HepG2 (cell line): Measurements from ENCODE around the gene PRH2. TPM values are rescaled to one million over a fixed set of nuclear protein-coding genes. Genes with fewer than 3 reads are reported as not detected.

ENCODE experiments used
- ATAC-seq: fragments of 200-7000 bp; cut with Tn5 transposase; 3 replicates; pipeline ENCODE4 v1.9.1; 2020; ENCODE audit warnings: mild to moderate bottlenecking, moderate library complexity
- BruUV-seq: library from RNA; stranded (reverse); fragments of 400-500 nt; replicated peaks from 2 replicates; lab custom pipeline; 2021; lab: Mats Ljungman, UMichigan
- CTCF ChIA-PET: fragments of 300-600 bp; formaldehyde crosslinking; extraction: SDS; loops from one replicate; lab custom pipeline; 2021; ENCODE audit warnings: low total read pairs, inconsistent platforms, low intra/inter-chr PET ratio; lab: Yijun Ruan, JAX
- POLR2A ChIA-PET: fragments of 350-600 bp; sonication (Branson Sonifier 250); formaldehyde crosslinking; loops from one replicate; lab custom pipeline; 2020; ENCODE audit warnings: antibody characterized with exemption, inconsistent platforms; lab: Yijun Ruan, JAX
- DNase-seq: peaks from one replicate; pipeline ENCODE4 v3.0.0-alpha.2; 2015; ENCODE audit warnings: low spot score
- FAIRE-seq: peaks from 3 replicates; lab custom pipeline; 2011; peaks lifted over from hg19 to GRCh38; lab: Jason Lieb, UNC
- H2AFZ ChIP-seq: one replicate; pipeline ENCODE4 v1.6.1; 2011; ENCODE audit warnings: low read length, inconsistent platforms
- H3K27ac ChIP-seq: fragments of 300-600 bp; 3 replicates; pipeline ENCODE4 v1.8.0; 2011; ENCODE audit warnings: mixed run types, mild to moderate bottlenecking, mixed read lengths, low read length, inconsistent platforms; ENCODE audit not compliant: insufficient read depth; ENCODE audit errors: extremely low read length
- H3K27me3 ChIP-seq, 2 experiments: fragments of 200-600 bp in 1 of 2; 2 replicates in 1 of 2; 3 replicates in 1 of 2; pipeline versions ENCODE4 v1.6.0 to v1.8.0; 2011; ENCODE audit warnings: low read length in 2 of 2, mild to moderate bottlenecking in 2 of 2, moderate library complexity in 2 of 2, inconsistent platforms in 1 of 2; ENCODE audit not compliant: insufficient read depth in 2 of 2, control insufficient read depth in 1 of 2
- H3K36me3 ChIP-seq, 2 experiments: fragments of 200-600 bp in 1 of 2; replicated peaks in 1 of 2; 2 replicates in 1 of 2; 3 replicates in 1 of 2; pipeline versions ENCODE4 v1.5.1 to v1.8.0; 2011; ENCODE audit warnings: low read length in 2 of 2, inconsistent platforms in 1 of 2; ENCODE audit not compliant: insufficient read depth in 2 of 2, control insufficient read depth in 1 of 2
- H3K4me1 ChIP-seq: 2 replicates; pipeline ENCODE4 v1.5.1; 2012; ENCODE audit warnings: low read length, inconsistent platforms; ENCODE audit not compliant: insufficient read depth
- H3K4me2 ChIP-seq: 2 replicates; pipeline ENCODE4 v1.6.0; 2011; ENCODE audit warnings: low read depth, low read length, inconsistent platforms
- H3K4me3 ChIP-seq, 3 experiments: fragments of 200-600 bp in 1 of 3; sonication (generic), shearing (Covaris generic) in 1 of 3; replicated peaks in 1 of 3; 2 replicates each; pipeline ENCODE4 v1.5.1; 2011 to 2016; ENCODE audit warnings: low read length in 3 of 3, inconsistent platforms in 2 of 3, low read depth in 2 of 3, mild to moderate bottlenecking in 2 of 3, control low read depth in 1 of 3, mixed read lengths in 1 of 3; ENCODE audit not compliant: insufficient read depth in 1 of 3
- H3K79me2 ChIP-seq: one replicate; pipeline ENCODE4 v1.6.1; 2011; ENCODE audit warnings: low read length, inconsistent platforms; ENCODE audit not compliant: insufficient read depth
- H3K9ac ChIP-seq: 2 replicates; pipeline ENCODE4 v1.6.0; 2011; ENCODE audit warnings: mild to moderate bottlenecking, low read depth, low read length, inconsistent platforms; ENCODE audit not compliant: insufficient read depth
- H3K9me3 ChIP-seq: 2 replicates; pipeline ENCODE4 v1.5.1; 2012; ENCODE audit warnings: mild to moderate bottlenecking, low read length
- H4K20me1 ChIP-seq: 2 replicates; pipeline ENCODE4 v1.6.0; 2011; ENCODE audit warnings: inconsistent platforms, mild to moderate bottlenecking, low read length, moderate library complexity; ENCODE audit not compliant: insufficient read depth
- GZF1 ChIP-seq: sonication (generic); formaldehyde crosslinking; IDR thresholded peaks from 2 replicates; pipeline ENCODE4 v1.5.1; 2020; ENCODE audit warnings: mild to moderate bottlenecking, missing genetic modification reagents
- HNF4A ChIP-seq: sonication (generic); formaldehyde crosslinking; IDR thresholded peaks from 2 replicates; pipeline ENCODE4 v1.4.0; 2020; ENCODE audit warnings: missing genetic modification reagents
- HNF4G ChIP-seq, 2 experiments: sonication (generic) in 1 of 2; formaldehyde crosslinking in 1 of 2; IDR thresholded peaks; 2 replicates each; pipeline versions ENCODE4 v1.4.0 to v1.6.1; 2011 to 2020; ENCODE audit warnings: borderline replicate concordance in 2 of 2, low read depth in 2 of 2, mild to moderate bottlenecking in 2 of 2, low read length in 1 of 2, missing genetic modification reagents in 1 of 2, moderate library complexity in 1 of 2
- HNRNPL ChIP-seq: fragments of 200-400 bp; formaldehyde crosslinking; IDR thresholded peaks from 2 replicates; pipeline ENCODE4 v1.6.1; 2017; ENCODE audit warnings: mild to moderate bottlenecking, low read depth, low read length
- NFE2 ChIP-seq: sonication (generic); formaldehyde crosslinking; IDR thresholded peaks from 2 replicates; pipeline ENCODE4 v1.4.0; 2020; ENCODE audit warnings: missing genetic modification reagents
- NR2F6 ChIP-seq, 2 experiments: IDR thresholded peaks; 2 replicates each; pipeline ENCODE4 v1.6.1; 2016; ENCODE audit warnings: antibody characterized with exemption in 1 of 2, mild to moderate bottlenecking in 1 of 2
- PHB2 ChIP-seq: fragments of 450-650 bp; IDR thresholded peaks from 2 replicates; pipeline ENCODE4 v1.6.1; 2018; ENCODE audit not compliant: partially characterized antibody
- RELA ChIP-seq: sonication (generic); formaldehyde crosslinking; IDR thresholded peaks from 2 replicates; pipeline ENCODE4 v1.4.0; 2020; ENCODE audit warnings: missing genetic modification reagents
- TOPORS ChIP-seq: sonication (generic); formaldehyde crosslinking; IDR thresholded peaks from 2 replicates; pipeline ENCODE4 v1.8.0; 2023; ENCODE audit warnings: mild to moderate bottlenecking, missing genetic modification reagents
- ZNF235 ChIP-seq: sonication (generic); formaldehyde crosslinking; IDR thresholded peaks from 2 replicates; pipeline ENCODE4 v1.8.1; 2023; ENCODE audit warnings: mild to moderate bottlenecking, missing genetic modification reagents, borderline replicate concordance
- ZNF552 ChIP-seq: sonication (generic); formaldehyde crosslinking; IDR thresholded peaks from 2 replicates; pipeline ENCODE4 v1.9.0; 2022; ENCODE audit warnings: missing genetic modification reagents, mild to moderate bottlenecking, borderline replicate concordance
- ZNF749 ChIP-seq: sonication (generic); formaldehyde crosslinking; IDR thresholded peaks from 2 replicates; pipeline ENCODE4 v1.8.0; 2022; ENCODE audit warnings: mild to moderate bottlenecking, missing genetic modification reagents, moderate library complexity, borderline replicate concordance
- ZNF879 ChIP-seq: sonication (generic); formaldehyde crosslinking; IDR thresholded peaks from 2 replicates; pipeline ENCODE4 v1.8.1; 2023; ENCODE audit warnings: missing genetic modification reagents
- WGBS: methylation state at CpG from one replicate; pipeline ENCODE4 v1.1.6; 2017; ENCODE audit warnings: low lambda C conversion rate; 5-methylcytosine and 5-hydroxymethylcytosine counted together
- in situ Hi-C: cut with HindIII; loops from 2 replicates; pipeline ENCODE4 v1.10.0; 2017; ENCODE audit warnings: low pct_unique_long_range_greater_than_20kb; ENCODE audit not compliant: extremely low pct_ligation_motif_present
- intact Hi-C: fragments of 100-400 bp; cut with micrococcal nuclease; formaldehyde crosslinking; loops from one replicate; pipeline ENCODE4 v1.10.0; 2022; ENCODE audit not compliant: unreplicated experiment
- polyA plus RNA-seq, 8 experiments: library from polyadenylated mRNA; depleted of rRNA in 3 of 8; stranded (reverse) in 7 of 8; unstranded in 1 of 8; fragments of >200 nt; fragmentation: Illumina TruSeq in 4 of 8; extraction: Trizol in 4 of 8; gene quantifications; 2 replicates each; pipeline versions ENCODE4 v1.2.1 to v1.2.3, GENCODE V29; 2011 to 2016; ENCODE audit warnings: low read depth in 4 of 8, missing spikeins in 1 of 8, mixed read lengths in 1 of 8; ENCODE audit not compliant: insufficient read depth in 1 of 8
- total RNA-seq, 5 experiments: library from RNA; depleted of rRNA; stranded (reverse); fragments of >200 nt; fragmentation: Illumina TruSeq; extraction: Trizol; gene quantifications; 2 replicates each; pipeline ENCODE4 v1.2.3, GENCODE V29; 2016; ENCODE audit warnings: low read depth in 1 of 5
- TF ChIP-seq, protein P1 (sequence below): IDR thresholded peaks from 2 replicates; pipeline ENCODE4 v1.6.1; 2016; ENCODE audit warnings: missing biosample characterization, missing genetic modification reagents, low read depth
- TF ChIP-seq, protein P2 (sequence below): IDR thresholded peaks from 2 replicates; pipeline ENCODE4 v1.6.1; 2016; ENCODE audit warnings: low read depth

Gene PRH2
- total and polyA plus RNA-seq, 2 of the 13 experiments (the other 11 are each of a cell fraction or from before 2014, with no cell fraction given) = 0.24 to 0.48 TPM

DNA sequence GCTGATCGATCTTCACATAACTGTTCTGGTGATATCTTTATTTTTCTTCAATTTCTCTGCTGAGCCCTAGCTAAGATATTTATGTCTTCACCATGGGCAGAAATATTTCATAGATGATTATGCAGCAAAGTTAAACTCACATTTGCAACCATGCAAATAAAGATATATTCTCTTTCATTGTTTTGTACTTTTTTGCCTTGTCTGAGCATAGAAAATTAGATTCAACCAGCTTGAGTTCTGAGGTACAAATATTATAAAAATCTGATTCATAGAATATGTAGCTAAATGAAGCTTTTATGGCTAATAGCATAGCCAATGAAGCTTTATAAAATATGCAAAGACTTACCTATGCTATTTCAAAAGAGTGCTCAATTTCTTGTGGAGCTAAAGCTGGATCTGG, 19.6 kb upstream of the PRH2 start, which contains the start of gene TAS2R13 (continued):
- TF ChIP-seq, protein P1, sequence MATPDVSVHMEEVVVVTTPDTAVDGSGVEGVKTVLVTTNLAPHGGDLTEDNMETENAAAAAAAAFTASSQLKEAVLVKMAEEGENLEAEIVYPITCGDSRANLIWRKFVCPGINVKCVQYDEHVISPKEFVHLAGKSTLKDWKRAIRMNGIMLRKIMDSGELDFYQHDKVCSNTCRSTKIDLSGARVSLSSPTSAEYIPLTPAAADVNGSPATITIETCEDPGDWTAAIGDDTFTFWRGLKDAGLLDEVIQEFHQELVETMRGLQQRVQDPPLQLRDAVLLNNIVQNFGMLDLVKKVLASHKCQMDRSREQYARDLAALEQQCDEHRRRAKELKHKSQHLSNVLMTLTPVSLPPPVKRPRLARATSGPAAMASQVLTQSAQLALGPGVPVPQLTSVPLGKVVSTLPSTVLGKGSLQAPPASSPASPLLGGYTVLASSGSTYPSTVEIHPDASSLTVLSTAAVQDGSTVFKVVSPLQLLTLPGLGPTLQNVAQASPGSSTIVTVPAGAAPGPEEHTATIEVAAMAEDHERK = no peak
- TF ChIP-seq ZNF235 = no peak

DNA sequence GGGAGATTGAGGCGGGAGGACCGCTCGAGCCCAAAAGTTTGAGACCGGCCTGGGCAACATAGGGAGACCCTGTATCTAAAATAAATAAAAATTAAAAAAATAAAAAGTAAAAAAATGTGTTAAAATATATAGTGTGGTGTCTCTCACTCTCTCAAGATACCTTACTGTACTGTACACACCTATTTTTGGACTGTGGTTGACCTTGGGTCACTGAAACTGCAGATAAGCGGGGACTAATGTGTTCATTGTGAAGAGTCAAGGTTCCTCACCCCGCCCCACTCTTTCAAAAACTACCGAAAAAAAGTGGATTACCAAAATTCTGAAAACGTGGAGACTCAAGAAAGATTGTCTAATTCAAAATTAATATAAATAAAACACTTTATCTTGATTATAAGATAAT, 18.7 kb upstream of the PRH2 start:
- no peak overlapping the region for H2AFZ ChIP-seq
- H3K9ac ChIP-seq = no peak overlapping the region
- ChIA-PET POLR2A (no interaction called here), CTCF (no interaction called here)
- in situ Hi-C loops = no loop called here
- H3K36me3 ChIP-seq = no peaks in the 10 kb centered on the region; a peak in 1 of 5 replicates
- no peak for TF ChIP-seq GZF1 (CRISPR knock-in tag)
- TF ChIP-seq ZNF552 (CRISPR knock-in tag) = no peak
- no peak for TF ChIP-seq NR2F6 (IDR thresholded peaks at IDR 0.05)
- 0 out of 2 replicates have a peak, but pooled peaks have one; percentile 11 for TF ChIP-seq NR2F6 (CRISPR knock-in tag; IDR thresholded peaks at IDR 0.05)
- TF ChIP-seq HNF4A = 0 out of 2 replicates have a peak, but pooled peaks have one; percentile 23
- no peak for TF ChIP-seq HNF4G (IDR thresholded peaks at IDR 0.05; ENCODE audit: borderline replicate concordance, low read depth, low read length)
- no peak for TF ChIP-seq HNF4G (CRISPR knock-in tag; IDR thresholded peaks at IDR 0.05; ENCODE audit: borderline replicate concordance, low read depth)
- no peak for TF ChIP-seq RELA
- TF ChIP-seq ZNF879 = no peak
- TF ChIP-seq ZNF749 (CRISPR knock-in tag) = no peak
- TF ChIP-seq HNRNPL = no peak
- no peak for TF ChIP-seq NFE2 (CRISPR knock-in tag)
- no peak for TF ChIP-seq TOPORS
- TF ChIP-seq, protein P2, sequence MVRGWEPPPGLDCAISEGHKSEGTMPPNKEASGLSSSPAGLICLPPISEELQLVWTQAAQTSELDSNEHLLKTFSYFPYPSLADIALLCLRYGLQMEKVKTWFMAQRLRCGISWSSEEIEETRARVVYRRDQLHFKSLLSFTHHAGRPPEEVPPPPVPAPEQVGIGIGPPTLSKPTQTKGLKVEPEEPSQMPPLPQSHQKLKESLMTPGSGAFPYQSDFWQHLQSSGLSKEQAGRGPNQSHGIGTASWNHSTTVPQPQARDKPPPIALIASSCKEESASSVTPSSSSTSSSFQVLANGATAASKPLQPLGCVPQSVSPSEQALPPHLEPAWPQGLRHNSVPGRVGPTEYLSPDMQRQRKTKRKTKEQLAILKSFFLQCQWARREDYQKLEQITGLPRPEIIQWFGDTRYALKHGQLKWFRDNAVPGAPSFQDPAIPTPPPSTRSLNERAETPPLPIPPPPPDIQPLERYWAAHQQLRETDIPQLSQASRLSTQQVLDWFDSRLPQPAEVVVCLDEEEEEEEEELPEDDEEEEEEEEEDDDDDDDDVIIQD (CRISPR knock-in tag) = peak; percentile 53; the same call in 1 of the 2 replicates
- no peak for TF ChIP-seq PHB2
- H3K79me2 ChIP-seq = no peaks in the 10 kb centered on the region
- no peaks in the 10 kb centered on the region; the same call in 1 of the 2 replicates for H3K9me3 ChIP-seq
- intact Hi-C loops = no loop called here
- no peak overlapping the region for H3K27ac ChIP-seq
- DNase-seq = peak; percentile 11
- no peaks in the 10 kb centered on the region for H4K20me1 ChIP-seq
- H3K27me3 ChIP-seq = no peaks in the 10 kb centered on the region
- no TSS peak for BruUV-seq
- H3K4me3 ChIP-seq = no peak overlapping the region
- H3K4me1 ChIP-seq = no peaks in the 10 kb centered on the region
- FAIRE-seq = no peak
- 65% methylated on average over 8 of the region's 8 CpGs for WGBS
- no peak overlapping the region for H3K4me2 ChIP-seq
- ATAC-seq = no peak
